ENCODE results near the gene TSPAN12. TPM values are rescaled to one million over a fixed set of nuclear protein-coding genes. Genes with fewer than 3 reads are reported as not detected.

TSPAN12 gene
- total RNA-seq, 1 donor = 1.8 TPM

- Histone ChIP-seq H3K79me2 (ENCODE audit: insufficient read depth, low read length) (no peaks in the 10 kb centered on the region), H2AFZ (ENCODE audit: low read length) (no peak overlapping the region), H3K4me3 (ENCODE audit: insufficient read depth, low read length) (no peak overlapping the region), H3K4me2 (ENCODE audit: insufficient read depth, low read length) (no peak overlapping the region), H4K20me1 (ENCODE audit: insufficient read depth, low read length) (no peaks in the 10 kb centered on the region), H3K4me1 (ENCODE audit: insufficient read depth, low read length) (no peaks in the 10 kb centered on the region), H3K36me3 (ENCODE audit: insufficient read depth, low read length) (no peaks in the 10 kb centered on the region), H3K9me3 (ENCODE audit: low read depth, low read length) (no peaks in the 10 kb centered on the region), H3K27ac (ENCODE audit: low read depth, low read length) (no peak overlapping the region), H3K27me3 (ENCODE audit: insufficient read depth, low read length) (no peaks in the 10 kb centered on the region)
- DNase-seq (ENCODE audit: insufficient read length, low spot score, missing footprints) = no peak
- no peak for TF ChIP-seq CTCF (IDR thresholded peaks at IDR 0.05; ENCODE audit: extremely low read depth, low read depth, low read length)
Measured at GRCh38 chr7:120842121-120842621, 15.8 kb downstream of the TSPAN12 start.

- no peak overlapping the region for H3K4me2 ChIP-seq (ENCODE audit: insufficient read depth, low read length)
- no peaks in the 10 kb centered on the region for H3K36me3 ChIP-seq (ENCODE audit: insufficient read depth, low read length)
- no peak for TF ChIP-seq CTCF (IDR thresholded peaks at IDR 0.05; ENCODE audit: extremely low read depth, low read depth, low read length)
- no peak overlapping the region for H2AFZ ChIP-seq (ENCODE audit: low read length)
- no peaks in the 10 kb centered on the region for H3K79me2 ChIP-seq (ENCODE audit: insufficient read depth, low read length)
- H3K27ac ChIP-seq (ENCODE audit: low read depth, low read length) = no peak overlapping the region
- no peaks in the 10 kb centered on the region for H3K9me3 ChIP-seq (ENCODE audit: low read depth, low read length)
- no peak overlapping the region for H3K4me3 ChIP-seq (ENCODE audit: insufficient read depth, low read length)
- no peaks in the 10 kb centered on the region for H4K20me1 ChIP-seq (ENCODE audit: insufficient read depth, low read length)
- H3K27me3 ChIP-seq (ENCODE audit: insufficient read depth, low read length) = no peaks in the 10 kb centered on the region
- no peak for DNase-seq (ENCODE audit: insufficient read length, low spot score, missing footprints)
- no peaks in the 10 kb centered on the region for H3K4me1 ChIP-seq (ENCODE audit: insufficient read depth, low read length)
Measured at GRCh38 chr7:120841608-120842007, 16.3 kb downstream of the TSPAN12 start.

GRCh38 chr7:120838281-120838682 is 19.7 kb downstream of the TSPAN12 start:
- Histone ChIP-seq H3K9me3 (ENCODE audit: low read depth, low read length) (no peaks in the 10 kb centered on the region), H3K36me3 (ENCODE audit: insufficient read depth, low read length) (no peaks in the 10 kb centered on the region), H3K4me2 (ENCODE audit: insufficient read depth, low read length) (no peak overlapping the region), H3K4me3 (ENCODE audit: insufficient read depth, low read length) (no peak overlapping the region), H2AFZ (ENCODE audit: low read length) (no peak overlapping the region), H4K20me1 (ENCODE audit: insufficient read depth, low read length) (no peaks in the 10 kb centered on the region), H3K27ac (ENCODE audit: low read depth, low read length) (no peak overlapping the region), H3K27me3 (ENCODE audit: insufficient read depth, low read length) (no peaks in the 10 kb centered on the region), H3K79me2 (ENCODE audit: insufficient read depth, low read length) (no peaks in the 10 kb centered on the region), H3K4me1 (ENCODE audit: insufficient read depth, low read length) (no peaks in the 10 kb centered on the region)
- TF ChIP-seq CTCF (IDR thresholded peaks at IDR 0.05; ENCODE audit: extremely low read depth, low read depth, low read length) = no peak
- DNase-seq (ENCODE audit: insufficient read length, low spot score, missing footprints) = no peak

GRCh38 chr7:120837599-120837998 is 20.3 kb downstream of the TSPAN12 start:
- no peak overlapping the region for H3K4me2 ChIP-seq (ENCODE audit: insufficient read depth, low read length)
- no peaks in the 10 kb centered on the region for H3K79me2 ChIP-seq (ENCODE audit: insufficient read depth, low read length)
- no peak overlapping the region for H3K4me3 ChIP-seq (ENCODE audit: insufficient read depth, low read length)
- H3K27me3 ChIP-seq (ENCODE audit: insufficient read depth, low read length) = no peaks in the 10 kb centered on the region
- TF ChIP-seq CTCF (IDR thresholded peaks at IDR 0.05; ENCODE audit: extremely low read depth, low read depth, low read length) = no peak
- no peak for DNase-seq (ENCODE audit: insufficient read length, low spot score, missing footprints)
- no peak overlapping the region for H3K27ac ChIP-seq (ENCODE audit: low read depth, low read length)
- no peaks in the 10 kb centered on the region for H3K4me1 ChIP-seq (ENCODE audit: insufficient read depth, low read length)
- H3K36me3 ChIP-seq (ENCODE audit: insufficient read depth, low read length) = no peaks in the 10 kb centered on the region
- no peak overlapping the region for H2AFZ ChIP-seq (ENCODE audit: low read length)
- H3K9me3 ChIP-seq (ENCODE audit: low read depth, low read length) = no peaks in the 10 kb centered on the region
- H4K20me1 ChIP-seq (ENCODE audit: insufficient read depth, low read length) = no peaks in the 10 kb centered on the region

Data from osteoblast (primary cell).